HG03135 (cell line): ENCODE results near the gene BAIAP2.
"Not testable (repeated sequence)": the region's sequence is repeated elsewhere in the genome, so short reads cannot be mapped to it uniquely, and the experiment has no call there.

ENCODE experiments used
- ATAC-seq: cut with Tn5 transposase; IDR thresholded peaks from one replicate; pipeline ENCODE4 v1.9.1; 2021; ENCODE audit warnings: mild to moderate bottlenecking, moderate library complexity; ENCODE audit not compliant: unreplicated experiment

The BAIAP2 gene

GRCh38 chr17:81066072-81066471, 31.1 kb downstream of the BAIAP2 start:
- ATAC-seq, result no peak

- no peak for ATAC-seq
Observed at GRCh38 chr17:81066771-81067315, 31.9 kb downstream of the BAIAP2 start.

GRCh38 chr17:81067391-81067811, 32.5 kb downstream of the BAIAP2 start:
- no peak for ATAC-seq

- ATAC-seq, result no peak
Observed at GRCh38 chr17:81068411-81069134, 33.6 kb downstream of the BAIAP2 start.

GRCh38 chr17:81069135-81069645, 34.2 kb downstream of the BAIAP2 start:
- ATAC-seq, result no peak

GRCh38 chr17:81070541-81071246, 35.7 kb downstream of the BAIAP2 start:
- no peak for ATAC-seq

GRCh38 chr17:81071761-81072741, 37.1 kb downstream of the BAIAP2 start:
- no peak for ATAC-seq

- no peak for ATAC-seq
Observed at GRCh38 chr17:81073967-81074839, 39.3 kb downstream of the BAIAP2 start.

GRCh38 chr17:81074875-81075274, 39.9 kb downstream of the BAIAP2 start:
- no peak for ATAC-seq

GRCh38 chr17:81075307-81075706, 40.4 kb downstream of the BAIAP2 start:
- ATAC-seq, result no peak

- no peak for ATAC-seq
Observed at GRCh38 chr17:81076141-81076679, 41.3 kb downstream of the BAIAP2 start.

- ATAC-seq, result not testable (repeated sequence)
Observed at GRCh38 chr17:81078026-81078913, 43.3 kb downstream of the BAIAP2 start.

GRCh38 chr17:81080019-81080418, 45.1 kb downstream of the BAIAP2 start:
- no peak for ATAC-seq

GRCh38 chr17:81081222-81082176, 46.5 kb downstream of the BAIAP2 start:
- no peak for ATAC-seq

GRCh38 chr17:81082177-81083073, 47.5 kb downstream of the BAIAP2 start:
- ATAC-seq, result no peak

- ATAC-seq, result no peak
Observed at GRCh38 chr17:81083125-81083765, 48.3 kb downstream of the BAIAP2 start.
